Measurements from ENCODE around the gene SLC41A3. TPM values are rescaled to one million over a fixed set of nuclear protein-coding genes. Genes with fewer than 3 reads are reported as not detected.

Gene SLC41A3
- total and polyA plus RNA-seq, 2 of the 4 experiments (the other 2 are of a cell fraction) = 30.5 to 43.5 TPM

DNA sequence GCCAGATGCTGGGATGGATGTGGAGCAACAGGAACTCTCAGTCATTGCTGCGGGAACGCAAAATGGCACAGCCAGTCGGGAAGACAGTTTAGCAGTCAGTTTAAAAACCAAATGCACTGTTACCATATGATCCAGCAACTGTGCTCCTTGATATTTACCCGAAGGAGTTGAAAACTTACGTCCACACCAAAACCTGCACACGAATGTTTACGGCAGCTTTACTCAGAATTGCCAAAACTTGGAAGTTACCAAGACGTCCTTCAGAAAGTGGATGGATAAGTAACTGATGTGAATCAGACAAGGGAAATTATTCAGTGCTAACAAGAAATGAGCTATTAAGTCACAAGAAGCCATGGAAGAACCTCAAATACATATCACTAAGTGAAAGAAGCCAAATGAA, 36.1 kb upstream of the SLC41A3 start:
- POLR2A ChIA-PET (ENCODE audit: unreplicated experiment) = no interaction called here
- peaks cover 43% of the 10 kb centered on the region for H3K27me3 ChIP-seq (ENCODE audit: control insufficient read depth, insufficient read depth, low read length)
- no peak overlapping the region for H4K91ac ChIP-seq (ENCODE audit: insufficient read depth, low read depth, low read length)
- no peak overlapping the region for H2AK9ac ChIP-seq (replicated peaks; ENCODE audit: low read depth, low read length, poor library complexity)
- no peaks in the 10 kb centered on the region for H4K20me1 ChIP-seq (ENCODE audit: insufficient read depth, low read length)
- in situ Hi-C loops (cut with MboI; ENCODE audit: low sequenced_read_pairs) = loop anchor here (10.0 kb wide), 1 partner anchor 255 kb away; no protein-coding TSS in a partner anchor
- no peak overlapping the region for H4K8ac ChIP-seq (ENCODE audit: low read depth in 2 of 2, low read length in 2 of 2)
- no peak overlapping the region for H2AFZ ChIP-seq (replicated peaks; ENCODE audit: low read length, poor library complexity)
- no peak for TF ChIP-seq FOS (IDR thresholded peaks at IDR 0.05; ENCODE audit: low read depth, low read length)
- no peak for TF ChIP-seq MAFK (IDR thresholded peaks at IDR 0.05; ENCODE audit: low read depth, low read length)
- no peak for TF ChIP-seq CTCF (conservative IDR thresholded peaks at IDR 0.05; ENCODE audit: low read depth, low read length)
- no peak for TF ChIP-seq RAD21 (IDR thresholded peaks at IDR 0.05; ENCODE audit: low read length)
- no peak for TF ChIP-seq POLR2A (IDR thresholded peaks at IDR 0.05; ENCODE audit: low read depth, low read length)
- TF ChIP-seq RCOR1 (IDR thresholded peaks at IDR 0.05; ENCODE audit: insufficient replicate concordance, low read length) = no peak
- no peak for TF ChIP-seq MAZ (IDR thresholded peaks at IDR 0.05; ENCODE audit: borderline replicate concordance, low read depth, low read length)
- TF ChIP-seq CEBPB (IDR thresholded peaks at IDR 0.05; ENCODE audit: low read depth, low read length) = no peak
- TF ChIP-seq USF2 (IDR thresholded peaks at IDR 0.05; ENCODE audit: low read depth, low read length) = no peak
- TF ChIP-seq, protein P1, sequence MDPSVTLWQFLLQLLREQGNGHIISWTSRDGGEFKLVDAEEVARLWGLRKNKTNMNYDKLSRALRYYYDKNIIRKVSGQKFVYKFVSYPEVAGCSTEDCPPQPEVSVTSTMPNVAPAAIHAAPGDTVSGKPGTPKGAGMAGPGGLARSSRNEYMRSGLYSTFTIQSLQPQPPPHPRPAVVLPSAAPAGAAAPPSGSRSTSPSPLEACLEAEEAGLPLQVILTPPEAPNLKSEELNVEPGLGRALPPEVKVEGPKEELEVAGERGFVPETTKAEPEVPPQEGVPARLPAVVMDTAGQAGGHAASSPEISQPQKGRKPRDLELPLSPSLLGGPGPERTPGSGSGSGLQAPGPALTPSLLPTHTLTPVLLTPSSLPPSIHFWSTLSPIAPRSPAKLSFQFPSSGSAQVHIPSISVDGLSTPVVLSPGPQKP (IDR thresholded peaks at IDR 0.05; ENCODE audit: borderline replicate concordance, low read depth, low read length) = no peak
- TF ChIP-seq RFX5 (IDR thresholded peaks at IDR 0.05; ENCODE audit: low read depth, low read length) = no peak
- TF ChIP-seq SMC3 (IDR thresholded peaks at IDR 0.05; ENCODE audit: low read depth, low read length) = no peak
- no peak for TF ChIP-seq BHLHE40 (IDR thresholded peaks at IDR 0.05; ENCODE audit: low read depth, low read length)
- TF ChIP-seq NFE2L2 (IDR thresholded peaks at IDR 0.05; ENCODE audit: low read depth, low read length) = no peak
- no peak for TF ChIP-seq MXI1 (IDR thresholded peaks at IDR 0.05; ENCODE audit: borderline replicate concordance, low read depth, low read length)
- no peak for TF ChIP-seq CHD1 (IDR thresholded peaks at IDR 0.05; ENCODE audit: low read depth, low read length)
- no peak overlapping the region for H2BK120ac ChIP-seq (ENCODE audit: low read depth, low read length)
- no peak overlapping the region for H3K18ac ChIP-seq (ENCODE audit: low read depth, low read length)
- H3K56ac ChIP-seq (ENCODE audit: extremely low read depth, insufficient read depth, low read length) = no peak overlapping the region
- H2AK5ac ChIP-seq (ENCODE audit: low read depth, low read length) = no peak overlapping the region
- H2BK15ac ChIP-seq (ENCODE audit: low read depth, low read length) = no peak overlapping the region
- H4K5ac ChIP-seq (ENCODE audit: low read depth, low read length) = no peak overlapping the region
- intact Hi-C loops (cut with micrococcal nuclease) = no loop called here
- H3K4ac ChIP-seq (ENCODE audit: low read depth, low read length) = no peak overlapping the region
- no peaks in the 10 kb centered on the region for H3K9me1 ChIP-seq (ENCODE audit: insufficient read depth, low read length)
- no peak overlapping the region for H2BK20ac ChIP-seq (ENCODE audit: low read depth, low read length)
- H2BK5ac ChIP-seq (ENCODE audit: low read depth, low read length, poor library complexity, severe bottlenecking) = no peak overlapping the region
- H3K4me3 ChIP-seq (ENCODE audit: insufficient read depth, low read depth, low read length) = no peak overlapping the region
- H3K9ac ChIP-seq (ENCODE audit: low read depth, low read length) = no peak overlapping the region
- no peaks in the 10 kb centered on the region for H3K79me1 ChIP-seq (ENCODE audit: low read depth in 1 of 2, low read length in 2 of 2)
- H3K4me2 ChIP-seq (ENCODE audit: low read depth, low read length) = no peak overlapping the region
- WGBS, 2 experiments (ENCODE audit: extremely low coverage in 2 of 2, insufficient read length in 1 of 2) = 85% methylated on average over 4 of the region's 8 CpGs; no CpG with 5 or more reads in 1 of the 2 experiments
- DNase-seq (no peak), ATAC-seq (ENCODE audit: low read depth) (no peak)
- no peak overlapping the region for H3K23ac ChIP-seq (ENCODE audit: low read depth, low read length)
- no peak overlapping the region for H3K27ac ChIP-seq (ENCODE audit: insufficient read depth, low read length)
- no peak overlapping the region for H3K14ac ChIP-seq (replicated peaks; ENCODE audit: low read depth, low read length)
- dilution Hi-C loops (cut with HindIII; ENCODE audit: low sequenced_read_pairs, unreplicated experiment) = no loop called here
- H3K36me3 ChIP-seq (ENCODE audit: control insufficient read depth, insufficient read depth, low read length) = no peaks in the 10 kb centered on the region
- BruUV-seq (replicated peaks) = no TSS peak
- CTCF ChIA-PET = interaction anchor here (1.4 kb wide), 1 partner anchor 12 kb away, joined by 4 read pairs; no protein-coding TSS in a partner anchor
- H3K9me3 ChIP-seq (ENCODE audit: control insufficient read depth, insufficient read depth, low read length) = 0 out of 2 replicates have a peak, but pooled peaks cover 2% of the 10 kb centered on the region
- no peaks in the 10 kb centered on the region for H3K4me1 ChIP-seq (ENCODE audit: control insufficient read depth, insufficient read depth, low read length)

All from IMR-90 (cell line).